ENCODE data around the gene IL4R.
A peak's percentile ranks its signal among the peaks of the same experiment; 100 is the strongest.
"Not testable (repeated sequence)": the region's sequence is repeated elsewhere in the genome, so short reads cannot be mapped to it uniquely, and the experiment has no call there.

IL4R gene

GRCh38 chr16:27313422-27314160 is at the start of gene IL4R:
Gene IL4R, plus strand, starts transcription at chr16:27313974. Its CDS starts 26,230 bp downstream, at chr16:27340204.
- DNase-seq (ENCODE audit: low spot score): peak; percentile 61

GRCh38 chr16:27264151-27264550 is 49.6 kb upstream of the IL4R start:
- no peak for DNase-seq (ENCODE audit: low spot score)

- DNase-seq (ENCODE audit: low spot score): no peak
Measured at GRCh38 chr16:27265982-27266381, 47.8 kb upstream of the IL4R start.

GRCh38 chr16:27267037-27267677 is 46.6 kb upstream of the IL4R start:
- DNase-seq (ENCODE audit: low spot score): no peak

GRCh38 chr16:27268376-27269299 is 45.1 kb upstream of the IL4R start, which contains the start of gene NSMCE1:
Gene NSMCE1, minus strand, starts transcription at chr16:27268772. Its CDS starts 11,202 bp downstream, at chr16:27257570.
- DNase-seq (ENCODE audit: low spot score): peak; percentile 96

DNA sequence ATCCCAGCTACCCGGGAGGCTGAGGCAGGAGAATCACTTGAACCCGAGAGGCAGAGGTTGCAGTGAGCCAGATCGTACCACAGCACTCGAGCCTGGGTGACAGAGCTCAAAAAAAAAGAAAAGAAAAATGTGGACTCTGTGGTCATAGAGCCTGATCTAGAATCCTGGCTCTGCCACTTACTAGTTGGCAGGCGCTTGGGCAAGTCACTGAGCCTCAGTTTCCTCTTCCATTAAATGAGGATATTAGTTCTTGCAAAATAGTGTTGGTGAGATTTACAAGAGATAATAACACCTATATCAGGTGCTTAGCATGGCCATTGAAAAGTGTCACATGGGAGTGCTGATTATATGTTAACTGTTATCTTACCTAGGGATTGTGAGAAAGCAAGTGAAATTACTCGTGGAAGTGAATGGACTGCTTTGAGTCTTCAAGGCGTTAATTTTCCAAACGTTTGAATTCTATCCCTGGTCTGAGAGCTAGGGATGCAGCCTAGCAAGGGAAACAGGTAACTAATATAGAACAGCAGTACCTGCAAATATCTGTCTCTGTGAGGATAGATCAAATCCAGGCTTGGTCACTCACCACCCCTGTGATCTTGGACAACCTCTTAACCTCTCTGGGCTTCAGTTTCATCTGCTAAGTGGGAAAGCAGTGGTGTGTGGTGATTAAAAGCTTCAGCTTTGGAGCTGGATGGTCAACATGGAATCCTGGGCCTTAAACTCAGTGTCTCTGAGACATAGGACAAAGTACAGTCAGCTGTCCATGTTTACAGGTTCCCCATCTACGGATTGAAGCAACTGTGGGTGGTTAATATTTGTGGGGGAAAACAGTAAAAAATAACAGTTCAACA is 44.2 kb upstream of the IL4R start:
- no peak for DNase-seq (ENCODE audit: low spot score)

- DNase-seq (ENCODE audit: low spot score): no peak
Measured at GRCh38 chr16:27270349-27270748, 43.4 kb upstream of the IL4R start.

- DNase-seq (ENCODE audit: low spot score): no peak
Measured at GRCh38 chr16:27272076-27272475, 41.7 kb upstream of the IL4R start.

GRCh38 chr16:27272697-27273096 is 41.1 kb upstream of the IL4R start:
- DNase-seq (ENCODE audit: low spot score): not testable (repeated sequence)

GRCh38 chr16:27273330-27273669 is 40.5 kb upstream of the IL4R start:
- DNase-seq (ENCODE audit: low spot score): no peak

DNA sequence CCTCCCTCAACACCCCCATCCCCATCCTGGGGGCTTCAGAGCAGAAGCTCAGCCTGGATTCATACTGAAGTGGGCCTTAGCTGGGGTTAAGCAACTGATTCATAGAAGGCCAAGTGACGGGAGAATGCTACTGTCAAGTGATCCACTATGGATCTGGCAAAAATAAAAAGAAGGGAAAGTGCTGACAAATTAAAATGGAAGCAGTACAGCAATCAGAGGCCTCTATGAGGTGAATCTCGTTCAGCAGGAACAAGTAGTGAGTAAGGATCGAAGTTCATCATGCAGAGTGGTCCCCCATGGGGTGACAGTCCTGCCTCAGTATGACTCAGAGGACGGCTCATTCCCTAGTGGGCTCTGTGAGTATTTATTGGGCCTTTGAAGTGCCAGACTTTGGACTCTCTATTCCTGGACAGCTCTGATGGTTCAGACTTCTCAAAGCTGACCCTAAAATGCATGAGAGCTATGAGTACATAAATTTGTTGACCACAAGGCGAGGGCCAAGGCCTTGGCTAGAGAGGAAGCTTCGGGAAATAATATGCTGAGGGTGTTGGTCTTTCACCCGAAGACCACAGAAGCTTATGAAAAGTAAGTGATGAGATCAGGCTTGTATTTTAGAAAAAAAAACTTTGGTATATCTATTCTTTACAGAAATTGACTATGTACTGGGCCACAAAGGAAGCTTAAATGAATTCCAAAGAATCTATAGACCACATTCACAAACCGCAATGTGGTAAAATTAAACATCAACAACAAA is 39.9 kb upstream of the IL4R start:
- no peak for DNase-seq (ENCODE audit: low spot score)

DNA sequence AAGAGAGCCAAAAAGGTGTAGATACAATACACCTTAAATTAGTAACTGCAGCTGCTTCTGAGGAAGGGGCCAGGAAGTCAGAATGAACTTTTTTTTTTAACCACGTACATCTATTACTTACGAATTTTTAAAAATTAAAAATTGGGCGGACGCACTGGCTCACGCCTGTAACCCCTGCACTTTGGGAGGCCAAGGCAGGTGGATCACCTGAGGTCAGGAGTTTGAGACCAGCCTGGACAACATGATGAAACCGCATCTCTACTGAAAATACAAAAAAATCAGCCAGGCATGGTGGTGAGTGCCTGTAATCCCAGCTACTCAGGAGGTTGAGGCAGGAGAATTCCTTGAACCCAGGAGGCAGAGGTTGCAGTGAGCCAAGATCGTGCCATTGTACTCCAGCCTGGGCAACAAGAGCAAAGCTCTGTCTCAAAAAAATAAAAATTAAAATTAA is 39.3 kb upstream of the IL4R start:
- peak; percentile 39 for DNase-seq (ENCODE audit: low spot score)

DNA sequence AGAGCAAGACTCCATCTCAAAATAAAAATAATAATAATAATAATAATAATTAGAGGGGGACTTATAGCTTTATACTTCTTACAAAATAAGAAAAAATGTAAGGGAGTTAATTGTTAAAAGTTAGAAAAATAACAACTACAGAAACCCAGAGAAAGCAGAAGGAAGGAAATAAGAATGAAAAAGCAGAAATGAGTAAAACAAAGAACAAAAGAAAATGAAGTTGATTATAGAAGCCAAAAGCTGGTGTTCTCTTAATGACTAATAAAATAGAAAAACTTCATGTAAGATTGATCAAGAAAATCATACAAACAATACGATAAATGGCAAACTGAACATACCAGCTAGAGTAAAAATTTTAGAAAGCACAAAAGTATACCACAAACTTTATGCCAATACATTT is 38.4 kb upstream of the IL4R start:
- DNase-seq (ENCODE audit: low spot score): no peak

DNA sequence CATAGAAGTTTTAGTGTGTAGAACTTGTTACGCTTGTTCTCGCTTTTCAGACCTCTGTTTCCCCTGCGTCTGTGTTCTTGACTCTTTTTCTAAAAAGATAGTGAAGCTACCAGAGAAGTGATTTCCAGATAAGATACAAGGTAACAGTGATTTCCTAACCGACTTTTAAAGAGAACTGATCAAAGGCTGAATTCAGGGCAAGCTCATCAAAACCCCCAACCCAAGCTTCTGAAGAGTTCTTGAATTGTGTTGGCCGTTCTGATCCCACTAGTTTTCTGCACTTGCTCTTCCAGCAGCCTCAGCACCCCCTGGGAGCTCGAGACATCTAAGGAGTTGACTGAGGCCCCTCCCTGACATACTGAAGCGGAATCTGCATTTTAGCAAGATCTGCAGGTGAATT is 32.5 kb upstream of the IL4R start:
- DNase-seq (ENCODE audit: low spot score): peak; percentile 8

DNA sequence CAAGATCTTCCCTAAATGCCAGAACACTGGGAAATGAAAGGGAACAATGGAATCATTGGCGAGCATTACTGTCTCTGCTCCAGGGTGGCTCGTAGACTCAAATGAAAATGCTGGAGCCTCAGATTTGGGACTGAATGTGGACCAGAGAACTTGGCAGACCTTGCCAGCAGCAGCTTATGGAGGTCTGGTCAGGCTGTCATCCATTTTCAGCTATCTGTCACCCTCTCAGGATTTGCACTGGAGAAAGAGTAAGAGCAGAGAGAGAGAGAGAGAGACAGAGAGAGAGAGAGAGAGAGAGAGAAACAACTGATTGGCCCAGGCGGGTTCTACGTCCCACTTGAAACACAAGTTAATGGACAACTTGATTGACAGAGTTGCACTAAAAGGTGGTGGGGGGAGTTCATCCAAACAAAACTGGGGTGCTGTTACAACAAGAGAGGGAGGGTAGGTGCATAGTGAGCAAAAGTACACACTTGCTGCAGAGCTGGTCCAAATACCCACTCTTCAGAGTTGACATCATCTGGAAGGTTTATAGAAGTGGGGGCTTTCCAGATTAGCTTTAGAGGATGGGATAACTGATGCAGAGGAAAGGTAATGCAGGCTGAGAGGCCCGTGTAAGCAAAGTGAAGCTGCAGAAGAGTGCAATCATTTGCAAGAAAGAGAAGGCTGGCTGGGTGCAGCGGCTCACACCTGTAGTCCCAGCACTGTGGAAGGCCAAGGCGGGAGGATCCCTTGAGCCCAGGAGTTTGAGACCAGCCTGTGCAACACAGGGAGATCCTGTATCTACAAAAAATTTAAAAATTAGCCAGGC is 28.7 kb upstream of the IL4R start:
- DNase-seq (ENCODE audit: low spot score): no peak

DNA sequence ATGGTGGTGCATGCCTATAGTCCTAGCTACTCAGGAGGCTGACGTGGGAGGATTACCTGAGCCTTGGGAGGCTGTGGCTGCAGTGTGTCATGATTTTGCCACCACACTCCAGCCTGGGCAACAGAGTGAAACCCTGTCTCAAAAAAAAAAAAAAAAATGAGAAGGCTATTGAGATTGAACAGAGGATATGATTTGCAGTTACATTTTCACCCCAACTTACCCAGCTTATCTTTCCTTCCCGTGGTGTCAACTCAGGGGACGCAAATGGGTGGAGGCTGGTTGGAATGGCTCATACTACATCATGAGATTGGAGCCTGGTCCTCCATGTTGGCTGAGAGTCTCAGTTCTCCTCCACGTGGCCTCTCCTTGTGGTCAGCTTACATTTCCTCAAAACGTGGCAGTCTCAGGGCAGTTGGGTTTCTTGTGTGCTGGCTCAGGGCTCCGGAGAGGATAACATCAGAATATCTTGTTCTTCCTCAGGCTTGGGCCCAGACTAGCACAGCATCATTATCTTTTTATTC is 28.0 kb upstream of the IL4R start:
- no peak for DNase-seq (ENCODE audit: low spot score)

DNA sequence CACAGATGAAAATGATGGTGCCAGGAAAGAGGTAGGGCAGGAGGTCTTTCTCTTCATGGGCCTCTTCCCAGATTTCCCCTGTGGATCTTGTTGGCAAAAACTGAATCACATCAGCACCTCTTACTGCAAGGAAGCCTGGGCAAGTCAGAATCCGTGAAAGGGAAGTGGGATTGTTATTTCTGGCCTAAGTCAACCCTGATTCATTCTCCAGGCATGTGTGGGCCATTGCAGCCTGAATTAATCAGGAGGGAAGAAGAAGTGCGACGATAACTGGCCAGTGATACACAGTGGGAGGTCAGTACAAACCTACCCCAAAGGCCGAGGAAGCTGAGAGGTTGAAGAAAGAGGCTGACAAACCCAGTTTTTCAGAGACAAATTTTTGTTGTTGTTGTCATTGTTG is 27.3 kb upstream of the IL4R start:
- DNase-seq (ENCODE audit: low spot score): no peak

DNA sequence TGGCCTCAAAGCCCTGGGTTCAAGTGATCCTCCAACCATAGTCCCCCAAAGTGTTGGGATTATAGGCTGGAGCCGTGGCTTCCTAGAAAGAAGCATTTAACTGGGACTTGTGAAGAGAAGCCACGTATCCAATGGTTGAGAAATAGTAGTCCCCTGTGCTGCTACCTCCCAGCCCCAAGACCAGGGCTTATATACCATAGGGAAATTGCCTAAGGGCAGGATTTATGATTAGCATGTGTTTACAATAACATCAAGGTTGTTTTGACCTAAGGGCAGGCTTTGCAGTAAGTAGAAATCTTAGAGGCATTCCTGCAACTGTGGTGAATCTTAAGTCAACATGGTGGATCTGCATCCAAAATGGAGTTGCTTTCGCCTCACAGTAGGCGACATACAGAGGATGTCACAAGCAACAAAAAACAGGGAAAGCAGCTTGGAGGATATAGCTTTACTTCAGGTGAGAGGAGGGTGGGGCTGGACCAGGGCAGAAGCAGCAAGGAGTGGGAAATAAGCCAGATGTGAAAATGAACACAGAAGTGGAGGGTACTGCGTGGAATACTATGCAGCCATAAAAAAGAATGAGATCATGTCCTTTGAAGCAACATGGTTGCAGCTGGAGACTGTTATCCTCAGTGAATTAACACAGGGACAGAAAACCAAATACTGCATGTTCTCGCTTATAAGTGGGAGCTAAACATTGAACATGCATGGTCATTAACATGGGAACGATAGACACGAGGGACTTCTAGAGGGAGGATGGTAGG is 26.5 kb upstream of the IL4R start:
- no peak for DNase-seq (ENCODE audit: low spot score)

GRCh38 chr16:27287887-27288286 is 25.9 kb upstream of the IL4R start:
- no peak for DNase-seq (ENCODE audit: low spot score)

Measured in CD4-positive, alpha-beta T cell treated with Interleukin-6 at 100 ng/mL for 8 hours (primary cell).